ENCODE data around the gene PBX4. TPM values are rescaled to one million over a fixed set of nuclear protein-coding genes. Genes with fewer than 3 reads are reported as not detected.

The PBX4 gene
- total RNA-seq, 4 donors from 2014 or later: 1.3 to 2.8 (median 1.6) TPM; not detected in 1

- Histone ChIP-seq H3K27ac (no peak overlapping the region), H3K36me3 (no peaks in the 10 kb centered on the region), H3K4me1 (peaks cover 0 to 6% of the 10 kb centered on the region in 2 donors), H3K27me3 (no peaks in the 10 kb centered on the region), H3K4me3 (peak overlapping the region in 1 of 2 donors; percentile 1), H3K9me3 (no peaks in the 10 kb centered on the region)
- TF ChIP-seq POLR2A (IDR thresholded peaks at IDR 0.05) (no peak), CTCF (IDR thresholded peaks at IDR 0.05) (no peak)
- intact Hi-C loops (cut with DNase I; ENCODE audit: low total_unique reads): no loop called here
- peak in 1 of 2 donors; percentile 51 for DNase-seq
These were observed 104.3 kb downstream of the PBX4 start for GRCh38 chr19:19514215-19514657.

GRCh38 chr19:19513682-19514081 is 104.8 kb downstream of the PBX4 start:
- DNase-seq: no peak
- TF ChIP-seq CTCF (IDR thresholded peaks at IDR 0.05): no peak
- no peak for TF ChIP-seq POLR2A (IDR thresholded peaks at IDR 0.05)
- intact Hi-C loops (cut with DNase I; ENCODE audit: low total_unique reads): no loop called here
- H3K36me3 ChIP-seq: no peaks in the 10 kb centered on the region
- H3K4me1 ChIP-seq: peaks cover 0 to 6% of the 10 kb centered on the region in 2 donors
- H3K27ac ChIP-seq: no peak overlapping the region
- H3K27me3 ChIP-seq: no peaks in the 10 kb centered on the region
- H3K9me3 ChIP-seq: no peaks in the 10 kb centered on the region
- H3K4me3 ChIP-seq: no peak overlapping the region

Other genes with a start within 250 kb of the PBX4 start
- 10 to 100 TPM in 3 of 4 donors, 1 to 10 TPM in 1; 9.7 to 65.1 (median 22.3) TPM for gene GATAD2A, start 213.0 kb downstream of the PBX4 start, total RNA-seq
- gene TSSK6, start 103.1 kb downstream of the PBX4 start, total RNA-seq: 1 to 10 TPM in 2 of 4 donors, not detected in 2; 1.3 to 2.0 TPM
- 100 to 1,000 TPM in 1 of 4 donors, 10 to 100 TPM in 3; 28.6 to 204 (median 60.9) TPM for gene NDUFA13, start 102.5 kb downstream of the PBX4 start, total RNA-seq
- gene YJEFN3, start 89.8 kb downstream of the PBX4 start, total RNA-seq: 1 to 10 TPM in 3 of 4 donors, not detected in 1; 1.5 to 6.8 (median 2.9) TPM
- 1 to 10 TPM in 1 of 4 donors, under 1 TPM in 1, not detected in 2; 0.15 to 1.2 TPM for gene CILP2, start 80.4 kb downstream of the PBX4 start, total RNA-seq
- gene LPAR2, start 9.5 kb upstream of the PBX4 start, total RNA-seq: 1 to 10 TPM in 2 of 4 donors, under 1 TPM in 1, not detected in 1; 0.59 to 5.5 (median 3.8) TPM
- gene GMIP, start 25.0 kb upstream of the PBX4 start, total RNA-seq: 10 to 100 TPM in 1 of 4 donors, 1 to 10 TPM in 3; 5.6 to 10.8 (median 8.2) TPM
- gene ATP13A1, start 45.0 kb upstream of the PBX4 start, total RNA-seq: 100 to 1,000 TPM in 1 of 4 donors, 10 to 100 TPM in 3; 17.4 to 130 (median 56.9) TPM
- gene ZNF101, start 50.2 kb upstream of the PBX4 start, total RNA-seq: 10 to 100 TPM in 1 of 4 donors, 1 to 10 TPM in 3; 1.5 to 12.3 (median 9.9) TPM
- 10 to 100 TPM in 3 of 4 donors, 1 to 10 TPM in 1; 5.6 to 29.1 (median 20.4) TPM for gene ZNF14, start 114.4 kb upstream of the PBX4 start, total RNA-seq
- 10 to 100 TPM; 18.7 to 90.3 (median 44.9) TPM for gene ZNF506, start 203.1 kb upstream of the PBX4 start, total RNA-seq
- gene ZNF253, start 247.2 kb upstream of the PBX4 start, total RNA-seq: 10 to 100 TPM; 10.1 to 24.7 (median 19.0) TPM

Measured in uterus (tissue), 4 donors.